D721Med (cell line): ENCODE measurements around the gene TMEM182.

Source experiments
- DNase-seq: peaks from one replicate; pipeline ENCODE4 v3.0.0; 2011; ENCODE audit warnings: low spot score; ENCODE audit not compliant: insufficient read length
- FAIRE-seq: peaks from 2 replicates; lab custom pipeline; 2011; peaks lifted over from hg19 to GRCh38; lab: Jason Lieb, UNC
- CTCF ChIP-seq: IDR thresholded peaks from 2 replicates; pipeline ENCODE4 v1.5.1; 2012; ENCODE audit warnings: mild to moderate bottlenecking, control low read depth; ENCODE audit not compliant: insufficient read depth; ENCODE audit errors: missing control alignments

TMEM182 gene

GRCh38 chr2:102809291-102810189, 47.7 kb downstream of the TMEM182 start:
- DNase-seq = no peak
- no peak for FAIRE-seq
- TF ChIP-seq CTCF = no peak

DNA sequence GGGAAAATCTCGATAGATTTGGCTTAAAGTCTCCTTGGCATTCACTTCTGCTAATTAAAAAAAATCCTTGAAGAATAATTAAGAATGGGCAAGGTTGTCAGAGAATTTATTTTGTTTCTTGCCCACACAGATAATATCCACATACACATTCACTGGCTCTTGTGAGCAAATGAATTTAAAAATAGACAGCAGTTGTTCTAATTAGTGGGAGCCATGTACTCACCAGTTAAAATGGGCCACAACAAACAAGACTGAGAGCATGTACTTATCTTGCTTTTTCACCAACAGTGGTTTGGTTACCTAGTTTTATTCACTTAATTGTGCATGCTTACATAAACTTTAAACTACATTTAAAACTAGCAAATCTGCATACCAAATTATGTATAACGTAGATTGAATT, 53.5 kb downstream of the TMEM182 start:
- no peak for DNase-seq

GRCh38 chr2:102826904-102827303, 65.1 kb downstream of the TMEM182 start:
- no peak for DNase-seq
- TF ChIP-seq CTCF = no peak
- no peak for FAIRE-seq

More for the DNA sequence above, 53.5 kb downstream of the TMEM182 start:
- FAIRE-seq = no peak
- no peak for TF ChIP-seq CTCF

DNA sequence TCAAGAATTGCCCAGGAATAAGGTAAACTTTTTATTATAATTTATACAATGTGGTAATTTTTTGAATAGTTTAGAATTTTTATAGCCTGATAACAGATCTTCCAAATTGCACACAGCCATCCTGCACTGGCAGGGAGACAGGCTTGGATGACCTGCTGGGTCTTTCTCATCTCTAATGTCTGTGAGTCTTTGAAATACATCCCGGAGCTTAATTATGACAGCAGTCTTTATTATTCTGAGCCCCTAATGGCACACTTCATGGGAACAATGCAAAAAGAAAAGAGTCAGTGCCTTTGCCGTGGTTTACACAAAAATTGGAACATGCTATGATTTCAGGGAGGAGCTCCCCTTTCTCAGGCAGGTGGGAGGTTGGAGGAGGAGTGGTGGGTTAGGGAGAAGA, 71.0 kb downstream of the TMEM182 start:
- FAIRE-seq (no peak), DNase-seq (no peak)
- no peak for TF ChIP-seq CTCF

DNA sequence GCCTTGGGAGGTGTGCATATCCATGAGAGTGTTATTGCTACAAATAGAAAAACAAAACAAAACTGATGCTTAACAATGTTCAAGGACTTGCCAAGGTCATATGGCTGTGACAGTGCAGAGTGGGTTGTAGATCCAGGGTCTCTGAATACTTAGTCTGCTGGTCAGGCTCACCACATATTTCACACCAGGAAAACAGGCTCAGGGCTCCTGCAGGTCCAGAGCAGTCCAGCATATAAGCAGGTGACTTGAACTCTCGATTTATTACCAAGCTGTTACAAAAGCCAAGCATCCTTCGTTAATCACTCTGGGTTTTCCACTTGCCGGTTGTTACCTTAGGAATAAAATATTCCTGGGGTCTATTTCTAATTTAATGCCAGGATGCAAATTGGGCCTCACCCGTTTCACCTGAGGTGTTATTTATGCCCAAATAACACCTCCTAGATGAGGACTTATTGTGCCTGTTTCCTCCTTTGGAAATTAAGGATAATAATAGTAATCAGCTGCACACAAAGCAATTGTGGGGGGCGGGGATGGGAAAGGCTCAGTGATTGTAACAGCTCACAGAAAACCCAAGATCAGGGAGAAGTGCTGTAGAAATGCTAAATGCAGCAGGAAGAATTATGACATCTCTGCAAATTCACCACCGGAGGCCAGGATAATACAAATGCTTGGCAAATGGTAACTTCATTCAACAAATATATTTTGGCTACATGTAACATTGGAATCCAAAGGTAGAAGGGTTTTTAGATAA, 72.9 kb downstream of the TMEM182 start:
- no peak for TF ChIP-seq CTCF
- FAIRE-seq = no peak

GRCh38 chr2:102837626-102838198, 75.9 kb downstream of the TMEM182 start:
- FAIRE-seq (no peak), DNase-seq (no peak)
- TF ChIP-seq CTCF = no peak

More for the DNA sequence above, 72.9 kb downstream of the TMEM182 start:
- no peak for DNase-seq
